GM12865 (cell line): ENCODE data around the gene MN1.
A peak's percentile ranks its signal among the peaks of the same experiment; 100 is the strongest.

Experiments
- DNase-seq: peaks from one replicate; pipeline ENCODE4 v3.0.0; 2010; ENCODE audit warnings: low read depth
- H3K4me3 ChIP-seq: 2 replicates; pipeline ENCODE4 v1.5.1; 2011; ENCODE audit warnings: mild to moderate bottlenecking, low read depth, low read length, control low read depth
- CTCF ChIP-seq: IDR thresholded peaks from 2 replicates; pipeline ENCODE4 v1.5.1; 2011; ENCODE audit warnings: low read length, control low read depth, low read depth, inconsistent platforms; ENCODE audit not compliant: insufficient read depth; ENCODE audit errors: missing control alignments

Gene MN1

GRCh38 chr22:27801616-27802345, at the start of gene MN1:
TSS of gene MN1 (minus strand) at chr22:27801756. CDS start at chr22:27800543, 1,213 bp downstream.
- peak within 1 kb of the TSS; percentile 50 for H3K4me3 ChIP-seq
- TF ChIP-seq CTCF: no peak
- DNase-seq: peak; percentile 18

- DNase-seq: no peak
- H3K4me3 ChIP-seq: no peak overlapping the region
- TF ChIP-seq CTCF: no peak
Measured at GRCh38 chr22:27850000-27850521, 48.5 kb upstream of the MN1 start.

GRCh38 chr22:27848005-27848404, 46.4 kb upstream of the MN1 start:
- DNase-seq: no peak
- TF ChIP-seq CTCF: no peak
- H3K4me3 ChIP-seq: no peak overlapping the region

GRCh38 chr22:27846910-27847309, 45.4 kb upstream of the MN1 start:
- no peak overlapping the region for H3K4me3 ChIP-seq
- TF ChIP-seq CTCF: no peak
- DNase-seq: no peak

- no peak overlapping the region for H3K4me3 ChIP-seq
- TF ChIP-seq CTCF: no peak
- no peak for DNase-seq
Measured at GRCh38 chr22:27846248-27846757, 44.7 kb upstream of the MN1 start.

GRCh38 chr22:27845644-27846043, 44.1 kb upstream of the MN1 start:
- DNase-seq: no peak
- H3K4me3 ChIP-seq: no peak overlapping the region
- TF ChIP-seq CTCF: no peak
